Activated CD8-positive, alpha-beta memory T cell treated with anti-CD3 and anti-CD28 coated beads, Interleukin-2, amount 50 U/mL, for 4 hours (primary cell): ENCODE data around the gene AUH.
A peak's percentile ranks its signal among the peaks of the same experiment; 100 is the strongest.

ENCODE experiments used
- DNase-seq: peaks from one replicate; pipeline ENCODE4 v3.0.0-alpha.2; 2020

The AUH gene

DNA sequence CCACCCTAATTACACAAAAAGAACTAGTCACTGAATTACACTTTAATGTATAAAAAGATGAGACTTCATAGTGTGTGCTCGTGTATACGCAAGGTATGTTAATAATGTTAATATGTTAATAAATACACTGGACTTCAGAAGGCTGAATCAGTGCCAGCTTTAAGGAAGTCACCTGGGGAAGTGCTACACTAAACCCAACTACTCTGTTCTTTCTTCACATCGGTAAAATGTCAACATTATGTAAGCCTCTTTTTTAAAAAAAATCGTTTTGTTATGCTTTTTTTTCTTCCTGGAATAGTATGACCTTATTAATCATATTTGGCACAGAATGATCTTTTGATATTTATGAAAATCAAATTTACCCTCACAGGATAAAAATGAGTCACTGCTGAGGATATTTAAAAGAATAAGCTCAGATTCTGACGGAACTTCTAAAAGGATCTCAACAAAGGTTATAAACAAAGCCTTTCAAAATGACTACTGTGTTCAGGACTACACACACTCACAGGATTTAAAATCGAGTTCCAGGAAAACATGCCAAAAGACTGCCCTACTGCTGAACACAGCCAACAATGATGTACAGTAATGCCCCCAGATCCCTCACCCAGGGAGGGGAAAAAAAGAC lies 75.9 kb downstream of the AUH start:
- no peak for DNase-seq

DNA sequence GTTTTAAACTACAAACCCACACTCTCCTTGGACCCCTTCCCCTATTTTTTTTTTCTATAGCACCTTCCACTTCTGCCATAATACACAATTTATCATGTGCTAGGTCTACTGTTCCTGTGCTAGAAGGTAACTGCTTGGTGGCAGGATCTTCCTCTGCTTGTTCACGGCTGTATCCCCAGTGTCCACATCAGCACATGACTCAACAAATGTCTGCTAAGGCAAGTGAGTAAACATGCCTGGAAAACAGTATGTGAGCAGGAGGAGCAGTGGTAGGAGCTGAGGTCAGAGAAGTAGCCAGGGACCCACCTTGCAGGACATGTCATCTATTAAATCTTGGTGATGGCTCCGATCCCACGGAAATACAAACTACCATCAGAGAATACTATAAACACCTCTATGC lies 79.4 kb downstream of the AUH start:
- no peak for DNase-seq

DNA sequence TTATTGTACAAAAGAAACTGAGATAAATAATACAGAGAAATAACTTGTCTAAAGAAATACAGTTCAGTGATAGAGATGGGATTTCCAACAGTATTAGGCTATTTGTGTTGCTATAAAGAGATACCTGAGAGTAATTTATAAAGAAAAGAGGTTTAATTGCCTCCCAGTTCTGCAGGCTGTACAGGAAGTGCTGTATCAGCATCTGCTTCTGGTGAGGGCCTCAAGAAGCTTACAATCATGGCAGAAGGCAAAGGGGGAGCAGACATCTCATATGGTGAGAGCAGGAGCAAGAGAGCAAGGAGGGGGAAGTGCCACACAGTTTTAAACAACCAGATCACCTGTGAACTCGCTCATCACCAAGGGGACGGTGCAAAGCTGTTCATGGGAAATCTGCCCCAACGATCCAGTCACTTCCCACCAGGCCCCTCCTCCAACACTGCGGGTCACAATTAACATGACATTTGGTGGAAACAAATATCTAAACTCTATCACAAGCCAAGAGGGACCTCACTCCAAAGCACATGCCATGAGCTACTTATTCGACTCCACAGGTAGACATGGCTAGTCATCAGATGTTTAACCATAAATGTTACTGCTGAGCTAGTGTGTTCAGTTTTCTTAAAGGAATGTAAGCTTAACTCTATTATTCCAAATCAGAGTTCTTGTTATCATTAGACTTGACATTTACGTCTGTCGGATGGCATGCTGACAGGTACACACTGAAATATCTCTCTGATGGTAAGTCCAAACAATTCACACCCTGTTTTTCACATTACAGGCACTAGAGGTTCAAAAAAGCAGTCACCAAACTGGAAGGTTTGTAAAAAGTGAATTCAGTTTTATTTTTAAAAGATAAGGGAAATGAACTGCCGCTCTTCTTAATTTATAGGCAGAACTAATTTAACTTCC lies 82.2 kb downstream of the AUH start:
- no peak for DNase-seq

DNA sequence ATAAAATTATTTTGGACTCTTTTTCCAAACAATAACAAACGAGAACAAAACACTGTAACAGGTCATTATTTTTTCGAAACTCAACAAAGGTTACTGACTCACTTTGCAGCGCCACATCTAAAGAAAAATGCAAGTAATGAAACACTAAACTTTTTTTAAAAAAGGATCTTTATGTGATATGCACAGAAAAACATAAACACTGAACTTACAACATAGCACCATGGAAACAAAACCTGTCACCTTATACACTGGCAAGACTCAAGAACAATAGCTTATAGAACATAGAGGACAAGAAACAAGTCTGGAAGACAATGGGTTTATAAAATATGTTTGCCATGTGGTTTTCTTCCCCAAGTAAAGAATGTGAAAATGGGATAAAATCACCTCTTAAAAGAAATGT lies 85.2 kb downstream of the AUH start:
- no peak for DNase-seq

DNA sequence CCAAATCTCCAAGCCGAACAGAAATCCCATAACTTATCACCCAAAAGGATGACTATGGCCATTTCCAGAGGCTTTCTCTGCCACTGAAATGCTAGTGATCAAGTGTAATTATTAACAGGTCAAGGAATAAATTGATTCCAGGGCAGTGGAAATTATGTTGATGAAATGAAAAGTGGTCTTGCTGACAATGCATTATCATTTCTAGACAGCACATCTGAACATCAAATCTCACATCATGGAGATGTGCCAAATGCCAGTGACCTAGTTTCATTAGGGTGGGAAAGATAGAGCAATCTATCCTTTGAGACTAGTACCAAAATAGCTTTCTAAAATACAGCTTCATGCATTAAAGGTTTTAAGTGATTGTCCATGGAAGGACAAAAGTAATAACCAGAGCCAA lies 86.1 kb downstream of the AUH start:
- no peak for DNase-seq

DNA sequence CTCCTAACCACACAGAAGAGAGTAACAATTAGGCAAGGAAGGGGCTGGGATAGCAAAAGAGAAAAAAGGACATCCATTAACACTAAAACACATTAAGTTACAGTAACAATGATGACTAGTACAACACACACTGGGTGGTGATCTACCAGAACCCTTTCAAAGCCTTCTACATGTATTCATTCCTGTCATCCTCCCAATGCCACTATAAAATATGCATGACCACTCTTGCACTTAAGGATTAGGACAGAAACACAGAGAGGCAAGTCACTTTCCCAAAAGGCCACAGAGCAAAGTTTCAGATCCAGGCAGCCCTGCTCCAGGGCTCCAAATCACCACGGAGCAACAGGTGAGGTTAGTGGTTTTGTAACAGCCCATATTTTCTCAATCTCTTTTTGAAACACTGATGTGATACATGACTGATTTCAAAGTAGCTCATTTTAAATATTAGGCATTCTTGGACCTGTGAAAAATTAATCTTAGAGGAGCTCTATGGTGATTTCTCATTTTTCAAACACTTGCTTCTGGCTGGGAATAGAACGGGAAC lies 86.7 kb downstream of the AUH start:
- no peak for DNase-seq

DNA sequence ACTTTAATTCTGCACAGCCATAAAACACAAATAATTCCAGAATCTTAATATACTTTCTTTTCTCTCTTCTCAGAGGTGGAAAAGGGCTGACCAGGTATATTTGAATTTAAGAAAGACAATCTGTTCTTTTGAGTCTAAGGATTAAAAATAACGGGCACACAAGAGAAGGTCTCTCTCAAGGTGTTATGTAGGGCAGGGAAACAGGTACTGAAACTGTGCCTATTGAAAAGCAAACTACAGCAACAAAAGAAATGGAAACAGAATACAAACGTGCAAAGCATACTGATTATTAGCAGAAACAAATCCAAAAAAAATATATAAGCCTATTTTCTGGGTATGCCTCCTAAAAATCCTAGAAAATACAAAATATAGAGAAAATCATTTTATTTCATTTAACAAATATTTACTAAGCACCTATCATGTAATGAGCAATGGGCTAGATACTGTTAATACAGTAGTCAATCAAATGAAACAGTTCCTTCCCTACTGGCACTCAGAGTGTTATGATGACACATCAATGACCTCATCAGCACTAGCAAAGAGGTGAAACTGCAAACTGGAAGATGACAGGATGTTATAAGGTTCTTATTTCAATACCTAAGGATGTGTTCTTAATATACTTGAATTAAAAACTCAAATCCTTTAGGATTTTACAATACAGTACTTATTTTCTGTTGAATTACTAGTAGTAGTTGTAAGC lies 87.7 kb downstream of the AUH start:
- no peak for DNase-seq

DNA sequence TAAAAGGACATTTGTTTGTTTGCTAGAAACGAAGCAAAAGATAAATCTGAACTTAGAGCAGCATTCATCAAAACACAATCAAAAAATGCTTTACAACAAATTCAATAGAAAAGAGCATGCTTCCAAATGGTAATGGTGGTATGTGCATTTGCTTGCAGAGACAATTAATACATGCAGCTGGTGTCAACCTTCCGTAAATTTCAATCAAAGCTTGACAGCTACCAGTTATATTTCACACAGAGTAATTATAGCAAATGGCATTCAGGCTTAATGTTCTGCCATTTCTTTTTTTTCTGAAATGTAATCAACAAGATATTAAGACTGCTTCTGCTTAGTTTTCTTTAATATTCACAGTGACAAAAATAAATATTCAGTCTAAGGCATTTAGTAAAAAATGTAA lies 90.6 kb downstream of the AUH start:
- no peak for DNase-seq

DNA sequence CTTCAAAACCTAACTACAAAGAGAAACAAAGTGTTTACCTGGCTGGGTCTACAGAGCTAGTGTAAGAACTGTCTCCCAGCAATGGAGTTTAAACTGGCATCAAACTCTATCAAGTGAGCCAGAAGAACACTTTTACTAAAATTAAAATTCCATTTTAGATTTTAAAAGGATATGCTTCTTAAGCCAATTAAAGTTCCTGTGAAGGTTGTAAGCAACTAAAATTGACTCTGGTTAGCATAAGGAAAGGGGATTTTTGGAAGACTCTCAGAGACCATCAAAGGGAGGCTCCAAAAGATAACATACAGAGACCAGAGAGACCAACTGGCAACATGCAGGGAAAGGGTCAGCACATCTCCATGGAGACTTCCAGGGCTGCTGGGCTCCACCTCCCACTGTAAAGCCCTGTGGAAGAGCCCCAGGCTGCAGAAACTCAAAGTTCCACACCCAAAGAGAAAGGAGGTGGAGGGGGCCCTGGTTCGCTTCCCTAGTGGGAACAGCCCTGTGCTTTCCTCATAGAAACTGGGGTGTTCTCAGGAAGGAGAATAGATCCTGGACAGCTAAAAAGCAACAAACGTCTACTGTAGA lies 91.7 kb downstream of the AUH start:
- DNase-seq: no peak

DNA sequence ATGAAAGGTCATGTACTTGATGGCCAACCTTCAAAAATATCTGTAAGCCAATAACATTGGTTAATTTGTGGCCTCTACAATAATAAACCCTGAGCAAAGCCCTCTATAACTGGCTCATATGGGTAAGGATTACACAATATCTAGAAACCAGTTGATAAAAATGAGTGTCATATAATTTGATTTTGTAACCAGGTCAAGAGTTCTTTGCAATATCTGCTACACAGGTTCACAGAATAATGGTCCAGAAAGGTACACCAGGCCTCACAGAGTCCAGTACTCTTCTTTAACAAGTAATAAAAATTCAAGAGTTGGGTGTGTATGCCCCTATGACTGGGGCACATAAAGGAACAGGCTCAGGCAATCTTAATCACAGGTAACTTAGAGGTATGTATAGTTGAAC lies 95.3 kb downstream of the AUH start:
- DNase-seq: no peak

DNA sequence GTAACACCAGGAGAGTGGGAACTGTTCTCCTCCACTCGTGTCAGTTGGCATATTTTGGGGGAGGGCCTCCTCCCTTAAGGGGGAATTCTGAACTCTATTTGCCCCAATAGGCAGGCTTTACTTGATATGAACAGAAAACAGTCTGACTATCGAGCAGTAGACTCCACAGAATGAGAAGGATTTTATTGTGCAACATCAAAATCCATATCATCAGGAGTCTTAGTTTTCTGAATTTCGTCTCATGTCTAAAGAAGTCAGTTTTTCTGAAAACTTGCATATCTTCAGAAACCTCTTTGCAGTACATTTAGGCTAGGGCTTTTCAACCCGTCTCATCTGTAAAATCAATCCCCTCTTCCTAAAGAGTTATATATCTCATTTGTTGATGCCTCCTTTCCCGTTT lies 96.2 kb downstream of the AUH start:
- no peak for DNase-seq

DNA sequence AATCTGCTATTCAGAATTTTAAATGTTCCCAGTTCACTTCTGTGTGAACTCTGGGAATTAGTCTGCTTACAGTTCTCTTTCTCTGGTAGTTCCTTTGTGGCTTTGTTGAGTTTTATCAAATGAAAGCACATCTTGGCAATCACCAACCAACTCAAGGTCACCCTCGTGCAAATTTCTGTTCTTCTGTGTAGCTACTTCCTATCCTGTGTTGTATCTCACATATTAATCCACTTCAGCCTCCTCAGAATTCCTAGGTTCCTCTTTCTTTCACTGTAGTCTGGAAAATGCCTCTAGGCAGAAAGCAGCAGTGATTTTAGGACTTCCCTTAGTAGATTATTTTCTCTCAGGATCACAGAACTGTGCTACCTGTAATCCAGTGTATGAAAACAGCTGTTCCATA lies 100.3 kb downstream of the AUH start:
- no peak for DNase-seq

DNA sequence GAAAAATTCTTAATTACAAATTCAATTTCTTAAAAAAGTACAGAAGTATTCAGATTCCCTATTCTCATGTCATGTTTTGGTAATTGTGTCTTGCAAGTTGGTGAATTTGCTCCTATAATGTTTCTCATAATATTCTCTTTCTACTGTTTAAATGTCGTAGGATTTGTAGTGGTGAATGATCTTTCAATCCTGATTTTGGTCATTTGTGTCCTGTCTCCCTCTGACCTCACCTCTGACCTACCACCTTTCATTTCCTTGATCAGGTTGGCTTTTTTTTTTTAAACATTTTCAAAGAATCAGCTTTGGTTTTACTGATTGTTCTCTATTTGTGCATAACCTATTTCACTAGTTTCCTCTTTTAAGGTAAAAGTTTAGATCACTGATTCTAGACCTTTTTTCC lies 102.6 kb downstream of the AUH start:
- DNase-seq: no peak

DNA sequence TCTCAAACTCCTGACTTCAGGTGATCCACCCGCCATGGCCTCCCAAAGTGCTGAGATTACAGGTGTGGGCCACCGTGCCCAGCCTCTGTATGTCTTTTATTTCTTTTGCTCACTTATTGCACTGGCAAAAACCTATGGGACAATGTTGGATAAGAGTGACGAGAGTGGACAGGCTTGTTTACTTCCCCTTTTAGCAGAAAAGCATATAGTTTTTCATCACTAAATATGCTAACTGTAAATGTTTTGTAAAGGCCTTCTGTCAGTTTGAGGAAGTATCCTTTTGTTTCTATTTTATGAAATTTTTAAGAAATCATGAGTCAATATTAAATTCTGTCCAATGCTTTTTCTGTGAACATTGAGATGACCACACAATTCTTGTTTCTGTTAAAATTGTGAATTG lies 103.3 kb downstream of the AUH start:
- no peak for DNase-seq

DNA sequence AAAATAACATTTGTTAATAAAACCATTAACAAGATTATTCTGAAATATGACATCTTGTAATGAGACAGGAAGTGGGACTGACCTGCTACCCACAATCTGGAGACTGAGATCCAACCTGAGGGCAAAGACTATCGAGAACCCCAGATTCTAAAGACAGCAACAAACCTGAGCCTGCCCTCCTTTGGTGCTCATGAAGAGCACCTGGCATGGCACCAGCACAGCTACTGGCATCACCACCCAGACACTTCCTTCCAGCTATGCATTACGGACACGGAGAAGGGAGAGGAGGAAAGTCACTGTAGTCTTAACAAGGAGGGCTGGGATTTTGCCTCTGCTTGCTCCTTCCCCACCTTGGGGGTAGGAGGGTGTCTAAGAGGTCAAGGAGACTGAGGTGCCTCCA lies 105.5 kb downstream of the AUH start:
- DNase-seq: no peak

DNA sequence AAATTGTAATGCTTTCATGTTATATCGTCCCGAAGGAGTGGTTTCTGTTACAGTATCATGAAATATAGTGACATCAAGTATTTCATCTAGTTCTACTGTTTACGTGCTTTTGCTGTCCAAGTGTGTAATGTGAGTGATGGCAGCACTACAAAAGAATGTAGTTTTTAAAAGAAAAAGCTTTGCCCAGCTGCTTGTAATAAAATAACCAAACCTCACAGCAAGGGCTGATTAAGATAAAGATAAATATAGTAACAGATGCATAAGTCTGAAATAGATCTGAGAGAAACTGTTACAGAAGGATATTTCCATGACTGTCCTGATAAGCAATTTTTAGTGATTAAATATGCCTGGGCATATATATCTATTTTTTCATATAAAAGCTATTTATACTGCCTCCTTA lies 106.4 kb downstream of the AUH start:
- no peak for DNase-seq

DNA sequence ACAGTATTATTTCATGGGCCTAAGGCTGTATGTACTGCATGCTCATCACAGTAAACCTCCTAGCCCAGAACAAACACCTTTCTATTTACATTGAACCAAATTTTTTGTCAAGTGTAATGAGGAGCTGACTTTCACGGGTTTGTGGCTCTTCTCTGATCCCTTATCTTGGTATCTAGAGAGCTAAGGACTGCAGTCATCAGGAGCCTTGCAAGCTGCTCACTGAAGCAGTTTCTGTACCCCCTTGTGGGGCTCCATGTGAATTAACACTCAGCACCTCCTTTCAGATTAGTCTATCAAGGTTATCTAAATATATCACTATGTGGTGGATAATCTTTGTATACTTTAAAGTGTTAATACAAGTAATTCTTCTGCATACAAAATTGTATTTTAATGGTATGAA lies 108.2 kb downstream of the AUH start:
- peak; percentile 23 for DNase-seq

DNA sequence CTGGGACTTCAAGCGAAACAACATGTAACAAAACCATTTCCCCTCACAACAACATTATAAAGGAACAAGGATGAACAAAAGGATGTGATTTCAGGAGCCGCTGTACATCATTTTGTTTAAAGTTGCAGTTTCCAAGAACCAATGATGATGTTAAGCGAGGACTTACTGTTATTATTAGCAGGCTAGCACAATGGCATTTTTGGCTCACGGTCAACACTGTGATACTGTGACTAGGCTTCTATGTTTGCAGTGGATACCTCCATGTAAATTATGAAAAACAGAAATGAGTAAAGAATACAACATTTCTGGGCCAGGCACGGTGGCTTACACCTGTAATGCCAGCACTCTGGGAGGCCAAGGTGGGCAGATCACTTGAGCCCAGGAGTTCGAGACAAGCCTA lies 113.0 kb downstream of the AUH start:
- DNase-seq: no peak

DNA sequence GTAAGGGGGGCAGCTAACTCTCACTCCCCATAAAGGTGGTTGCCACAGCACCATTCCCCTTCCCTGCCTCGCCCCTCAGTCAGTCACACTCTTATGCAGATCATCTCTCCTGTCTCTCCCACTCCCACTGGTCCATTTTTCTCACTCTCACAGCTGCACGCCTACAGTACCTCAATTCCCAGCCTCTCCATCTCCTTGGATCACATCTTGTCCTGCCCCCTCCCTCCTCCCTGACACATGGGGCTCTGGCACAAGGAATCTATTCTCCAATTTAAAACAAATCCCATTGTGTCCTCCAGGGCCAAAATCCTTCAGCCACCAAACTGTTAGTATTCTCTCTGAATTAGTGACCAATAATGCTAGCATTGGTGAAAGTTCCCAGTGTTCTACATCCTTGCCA lies 114.4 kb downstream of the AUH start:
- DNase-seq: no peak

DNA sequence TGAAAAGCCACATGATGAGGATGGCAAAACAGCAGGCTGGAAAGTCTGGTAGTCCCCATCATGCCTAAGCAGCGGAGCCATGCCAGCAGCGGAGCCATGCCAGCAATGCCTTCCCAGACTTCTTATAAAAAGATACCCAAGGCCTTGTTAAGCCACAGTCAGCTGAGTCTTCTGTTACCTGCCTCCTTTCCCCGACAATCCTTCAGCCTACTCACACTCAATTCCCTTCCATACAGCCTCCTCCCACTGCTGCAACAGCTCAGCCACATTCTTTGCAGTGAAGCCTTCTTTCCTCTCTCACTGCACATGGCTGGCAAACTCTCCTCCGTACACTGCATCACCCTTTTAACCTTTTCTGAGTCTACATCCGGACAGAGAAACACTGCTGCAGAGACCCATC lies 114.9 kb downstream of the AUH start:
- DNase-seq: no peak

DNA sequence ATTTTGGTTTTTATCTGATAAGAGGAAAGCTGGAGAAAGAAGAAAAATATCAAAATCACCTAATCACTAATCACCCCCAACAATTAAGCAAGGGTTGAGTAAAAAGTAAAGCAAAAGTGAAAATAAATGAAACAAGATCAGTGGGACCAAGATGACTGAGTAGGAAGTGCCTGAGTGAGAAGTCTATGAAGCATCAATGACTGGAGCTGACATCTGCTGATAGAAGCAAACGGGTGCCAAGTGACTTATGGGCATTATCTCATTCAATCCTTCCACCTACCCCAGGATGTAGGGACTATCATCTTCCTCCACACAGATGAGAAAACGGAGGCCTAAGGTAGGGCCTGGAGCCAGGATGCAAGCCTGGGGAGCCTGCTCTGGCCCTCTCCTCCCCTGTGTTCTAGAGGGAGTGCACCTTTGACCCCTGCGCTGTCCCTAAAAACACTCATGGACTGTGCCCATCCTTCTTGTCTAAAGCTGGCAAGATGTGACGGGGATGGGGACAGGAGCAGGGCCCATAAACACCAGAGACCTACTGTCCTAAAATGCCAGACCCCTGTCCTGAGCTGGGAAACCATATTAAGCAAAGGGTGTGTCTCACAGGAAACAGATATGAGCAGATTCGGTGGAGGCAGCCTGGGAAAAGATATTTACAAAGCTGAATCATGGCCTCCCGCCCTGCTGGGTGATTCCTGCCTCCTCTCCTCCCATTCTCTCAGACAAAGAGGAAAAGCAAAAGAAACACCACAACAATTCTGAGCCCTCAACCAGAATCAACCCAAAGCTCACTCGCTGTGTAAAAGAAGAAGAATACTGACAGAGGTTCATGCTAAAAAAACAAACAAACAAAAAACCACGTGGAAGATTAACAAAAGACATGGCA lies 116.0 kb downstream of the AUH start:
- DNase-seq: no peak

DNA sequence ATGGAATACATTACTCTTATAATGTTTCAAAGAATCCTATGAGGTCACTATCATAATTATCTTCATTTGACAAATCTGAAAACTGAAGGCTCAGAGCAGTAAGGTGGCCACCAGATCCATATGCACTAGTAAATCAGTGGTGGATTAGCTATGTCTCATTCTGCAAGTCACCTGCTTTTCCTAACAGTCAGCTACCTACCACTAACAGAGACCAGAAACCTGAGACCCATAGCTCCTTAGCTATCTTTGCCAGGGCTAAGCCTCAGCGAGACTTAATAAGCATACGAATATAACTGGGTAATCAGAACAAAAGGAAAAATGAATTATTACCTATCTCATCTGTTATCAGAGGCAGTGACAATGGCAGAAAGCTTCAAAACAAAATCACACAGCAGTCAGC lies 118.7 kb downstream of the AUH start:
- DNase-seq: no peak
